Measurements from ENCODE around the gene XXYLT1.

- no peak for TF ChIP-seq CTCF (IDR thresholded peaks at IDR 0.05)
- no peak for TF ChIP-seq EZH2 (IDR thresholded peaks at IDR 0.05)
- no peak for TF ChIP-seq EZH2phosphoT487 (IDR thresholded peaks at IDR 0.05)
Measured at GRCh38 chr3:195043607-195044339, 227.2 kb downstream of the XXYLT1 start.
